ENCODE measurements around the gene TEKTIP1. TPM values are rescaled to one million over a fixed set of nuclear protein-coding genes. Genes with fewer than 3 reads are reported as not detected.

Gene TEKTIP1
- total RNA-seq, 4 donors from 2014 or later, result 1.2 to 3.3 (median 1.9) TPM; not detected in 1

GRCh38 chr19:3534375-3535234, 4.4 kb upstream of the TEKTIP1 start:
- TF ChIP-seq CTCF (IDR thresholded peaks at IDR 0.05), result no peak
- TF ChIP-seq POLR2A (IDR thresholded peaks at IDR 0.05), result no peak
- no peak overlapping the region for H3K27ac ChIP-seq
- no peak for DNase-seq
- intact Hi-C loops (cut with DNase I), result no loop called here
- no peaks in the 10 kb centered on the region for H3K9me3 ChIP-seq
- WGBS, 2 donors, result 94 to 96% methylated on average over 25 to 29 of the region's 38 CpGs
- no peaks in the 10 kb centered on the region for H3K27me3 ChIP-seq
- peaks cover 48 to 59% of the 10 kb centered on the region in 2 donors for H3K36me3 ChIP-seq
- no peaks in the 10 kb centered on the region for H3K4me1 ChIP-seq
- no peak overlapping the region for H3K4me3 ChIP-seq (replicated peaks in 1 of 3)

GRCh38 chr19:3535235-3535535, 3.8 kb upstream of the TEKTIP1 start:
- no peaks in the 10 kb centered on the region for H3K4me1 ChIP-seq
- DNase-seq, result no peak
- no peaks in the 10 kb centered on the region for H3K27me3 ChIP-seq
- 100% methylated on average over 1 of the region's 9 CpGs for WGBS, 2 donors
- H3K4me3 ChIP-seq (replicated peaks in 1 of 3), result no peak overlapping the region
- intact Hi-C loops (cut with DNase I), result no loop called here
- TF ChIP-seq POLR2A (IDR thresholded peaks at IDR 0.05) (no peak), CTCF (IDR thresholded peaks at IDR 0.05) (no peak)
- H3K9me3 ChIP-seq, result no peaks in the 10 kb centered on the region
- H3K27ac ChIP-seq, result no peak overlapping the region
- H3K36me3 ChIP-seq, result peaks cover 48 to 59% of the 10 kb centered on the region in 2 donors

GRCh38 chr19:3535563-3535965, 3.4 kb upstream of the TEKTIP1 start:
- H3K27me3 ChIP-seq, result no peaks in the 10 kb centered on the region
- TF ChIP-seq CTCF (IDR thresholded peaks at IDR 0.05), result no peak
- no peak for TF ChIP-seq POLR2A (IDR thresholded peaks at IDR 0.05)
- no peaks in the 10 kb centered on the region for H3K4me1 ChIP-seq
- DNase-seq, result no peak
- no peak overlapping the region for H3K27ac ChIP-seq
- H3K4me3 ChIP-seq (replicated peaks in 1 of 3), result no peak overlapping the region
- H3K36me3 ChIP-seq, result peaks cover 48 to 59% of the 10 kb centered on the region in 2 donors
- H3K9me3 ChIP-seq, result no peaks in the 10 kb centered on the region
- WGBS, 2 donors, result 90 to 100% methylated on average over 2 to 7 of the region's 14 CpGs
- intact Hi-C loops (cut with DNase I), result no loop called here

- TF ChIP-seq POLR2A (IDR thresholded peaks at IDR 0.05) (no peak), CTCF (IDR thresholded peaks at IDR 0.05) (no peak)
- H3K4me3 ChIP-seq (replicated peaks in 1 of 3), result no peak overlapping the region
- intact Hi-C loops (cut with DNase I), result no loop called here
- H3K4me1 ChIP-seq, result no peaks in the 10 kb centered on the region
- no peak for DNase-seq
- WGBS, 2 donors, result 84 to 92% methylated on average over 7 to 10 of the region's 10 CpGs
- no peak overlapping the region for H3K27ac ChIP-seq
- H3K27me3 ChIP-seq, result no peaks in the 10 kb centered on the region
- H3K36me3 ChIP-seq, result peaks cover 48 to 55% of the 10 kb centered on the region in 2 donors
- H3K9me3 ChIP-seq, result no peaks in the 10 kb centered on the region
Measured at GRCh38 chr19:3535981-3536380, 3.0 kb upstream of the TEKTIP1 start.

GRCh38 chr19:3536429-3537100, 2.4 kb upstream of the TEKTIP1 start:
- Histone ChIP-seq H3K36me3 (peaks cover 42 to 50% of the 10 kb centered on the region in 2 donors), H3K27me3 (no peaks in the 10 kb centered on the region), H3K4me1 (no peaks in the 10 kb centered on the region), H3K27ac (no peak overlapping the region), H3K4me3 (replicated peaks in 1 of 3) (no peak overlapping the region), H3K9me3 (no peaks in the 10 kb centered on the region)
- 79 to 86% methylated on average over 14 to 23 of the region's 27 CpGs for WGBS, 2 donors
- intact Hi-C loops (cut with DNase I), result no loop called here
- DNase-seq, result no peak
- TF ChIP-seq POLR2A (IDR thresholded peaks at IDR 0.05) (no peak), CTCF (IDR thresholded peaks at IDR 0.05) (no peak)
